ENCODE data around the gene IYD. TPM values are rescaled to one million over a fixed set of nuclear protein-coding genes. Genes with fewer than 3 reads are reported as not detected.

IYD gene
- total RNA-seq, 1 experiment from 2014 or later, result not detected

- Mint-ChIP-seq H3K36me3 (ENCODE audit: insufficient read depth in 1 of 3, low read depth in 3 of 3) (no peaks in the 10 kb centered on the region), H3K9me3 (no peaks in the 10 kb centered on the region; a peak in 1 of 5 replicates), H3K27me3 (ENCODE audit: low read depth) (peaks cover 7% of the 10 kb centered on the region), H3K4me1 (no peaks in the 10 kb centered on the region), H3K4me3 (no peak overlapping the region), H3K27ac (no peak overlapping the region)
- Histone ChIP-seq H3K27me3 (ENCODE audit: insufficient read depth, low read length) (no peaks in the 10 kb centered on the region), H4K5ac (ENCODE audit: insufficient read length, low read depth, low read length) (no peak overlapping the region), H4K20me1 (ENCODE audit: control insufficient read depth, insufficient read depth, insufficient read length) (no peaks in the 10 kb centered on the region), H3K4me1 (ENCODE audit: insufficient read depth, low read length) (no peaks in the 10 kb centered on the region), H2BK120ac (ENCODE audit: low read depth, low read length, poor library complexity, severe bottlenecking) (no peak overlapping the region), H3K79me2 (ENCODE audit: insufficient read depth, low read length) (no peaks in the 10 kb centered on the region), H2AFZ (ENCODE audit: low read length) (no peak overlapping the region), H2AK5ac (ENCODE audit: insufficient read length, low read length) (no peak overlapping the region), H3K9me3 (ENCODE audit: control insufficient read depth, low read depth, low read length) (no peaks in the 10 kb centered on the region), H2BK12ac (ENCODE audit: insufficient read length, low read depth, low read length) (no peak overlapping the region), H2BK15ac (ENCODE audit: low read depth, low read length) (no peak overlapping the region), H3K18ac (ENCODE audit: insufficient read length, low read depth, low read length) (no peak overlapping the region), H3T11ph (ENCODE audit: low read length) (no peak overlapping the region), H3K4ac (ENCODE audit: low read depth, low read length) (no peak overlapping the region), H4K91ac (ENCODE audit: insufficient read length, low read depth, low read length) (no peak overlapping the region), H3K56ac (ENCODE audit: insufficient read length, low read depth, low read length) (no peak overlapping the region), H3K23ac (ENCODE audit: insufficient read length, low read depth, low read length) (no peak overlapping the region), H3K9ac (ENCODE audit: extremely low read depth, insufficient read length, low read length) (no peak overlapping the region), H3K27ac (ENCODE audit: insufficient read length, low read depth, low read length) (no peak overlapping the region), H2BK5ac (ENCODE audit: insufficient read length, low read length) (no peak overlapping the region), H4K8ac (replicated peaks; ENCODE audit: insufficient read length, low read depth, low read length) (no peak overlapping the region), H3K23me2 (ENCODE audit: insufficient read length, low read depth, low read length, poor library complexity, severe bottlenecking) (no peaks in the 10 kb centered on the region), H2BK20ac (ENCODE audit: low read depth, low read length, poor library complexity, severe bottlenecking) (no peak overlapping the region), H3K4me2 (ENCODE audit: insufficient read depth, insufficient read length, low read length) (no peak overlapping the region), H3K14ac (ENCODE audit: insufficient read depth, low read length) (no peak overlapping the region), H3K79me1 (ENCODE audit: insufficient read depth, low read depth, low read length, poor library complexity, severe bottlenecking) (no peaks in the 10 kb centered on the region)
- no peak for DNase-seq
- TF ChIP-seq CTCF (conservative IDR thresholded peaks at IDR 0.05), result no peak
- no CpG with 5 or more reads among the region's 5 CpGs for WGBS (ENCODE audit: extremely low coverage, insufficient read length, low lambda C conversion rate)
Observed at GRCh38 chr6:150352321-150353296, 16.2 kb upstream of the IYD start.
